Measurements from ENCODE around the gene PPARD. TPM values are rescaled to one million over a fixed set of nuclear protein-coding genes. Genes with fewer than 3 reads are reported as not detected.

PPARD gene
- total RNA-seq, 1 donor from 2014 or later: 20.8 TPM

DNA sequence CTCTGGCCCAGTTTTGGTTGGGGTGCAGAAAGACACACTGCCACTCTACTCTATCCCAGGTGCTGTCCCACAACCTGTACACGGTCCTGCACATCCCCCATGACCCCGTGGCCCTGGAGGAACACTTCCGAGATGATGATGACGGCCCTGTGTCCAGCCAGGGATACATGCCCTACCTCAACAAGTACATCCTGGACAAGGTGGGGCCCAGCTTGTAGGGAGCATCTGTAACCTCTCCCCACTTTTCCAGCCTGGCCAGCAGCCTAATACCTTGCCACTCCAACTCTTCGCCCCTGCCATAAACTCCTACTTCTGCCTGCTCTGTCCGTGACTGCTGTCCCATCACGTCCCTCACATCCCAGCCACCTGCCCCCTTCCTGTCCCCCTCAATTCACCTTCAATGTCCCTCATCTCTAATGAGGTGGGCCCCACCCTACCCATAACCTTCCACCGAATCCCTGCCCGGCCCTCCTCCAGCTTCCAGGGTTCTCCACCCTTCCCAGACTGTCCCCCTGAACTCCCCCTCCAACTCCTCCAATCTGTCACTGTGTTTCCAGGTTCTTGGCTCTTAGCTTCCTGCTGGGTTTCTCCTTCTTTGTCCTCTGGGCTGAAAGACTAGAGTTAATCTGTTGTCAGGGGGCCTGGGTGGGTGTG, 32.6 kb upstream of the PPARD start:
- Mint-ChIP-seq H3K27ac (no peak overlapping the region), H3K4me1 (no peaks in the 10 kb centered on the region), H3K27me3 (ENCODE audit: low read depth) (no peaks in the 10 kb centered on the region), H3K9me3 (no peaks in the 10 kb centered on the region), H3K36me3 (no peaks in the 10 kb centered on the region), H3K4me3 (no peak overlapping the region)
- TF ChIP-seq, protein P1, sequence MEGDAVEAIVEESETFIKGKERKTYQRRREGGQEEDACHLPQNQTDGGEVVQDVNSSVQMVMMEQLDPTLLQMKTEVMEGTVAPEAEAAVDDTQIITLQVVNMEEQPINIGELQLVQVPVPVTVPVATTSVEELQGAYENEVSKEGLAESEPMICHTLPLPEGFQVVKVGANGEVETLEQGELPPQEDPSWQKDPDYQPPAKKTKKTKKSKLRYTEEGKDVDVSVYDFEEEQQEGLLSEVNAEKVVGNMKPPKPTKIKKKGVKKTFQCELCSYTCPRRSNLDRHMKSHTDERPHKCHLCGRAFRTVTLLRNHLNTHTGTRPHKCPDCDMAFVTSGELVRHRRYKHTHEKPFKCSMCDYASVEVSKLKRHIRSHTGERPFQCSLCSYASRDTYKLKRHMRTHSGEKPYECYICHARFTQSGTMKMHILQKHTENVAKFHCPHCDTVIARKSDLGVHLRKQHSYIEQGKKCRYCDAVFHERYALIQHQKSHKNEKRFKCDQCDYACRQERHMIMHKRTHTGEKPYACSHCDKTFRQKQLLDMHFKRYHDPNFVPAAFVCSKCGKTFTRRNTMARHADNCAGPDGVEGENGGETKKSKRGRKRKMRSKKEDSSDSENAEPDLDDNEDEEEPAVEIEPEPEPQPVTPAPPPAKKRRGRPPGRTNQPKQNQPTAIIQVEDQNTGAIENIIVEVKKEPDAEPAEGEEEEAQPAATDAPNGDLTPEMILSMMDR (IDR thresholded peaks at IDR 0.05; ENCODE audit: unreplicated experiment): no peak
- no peak for DNase-seq (ENCODE audit: low spot score in 2 of 2, unreplicated experiment in 2 of 2)

DNA sequence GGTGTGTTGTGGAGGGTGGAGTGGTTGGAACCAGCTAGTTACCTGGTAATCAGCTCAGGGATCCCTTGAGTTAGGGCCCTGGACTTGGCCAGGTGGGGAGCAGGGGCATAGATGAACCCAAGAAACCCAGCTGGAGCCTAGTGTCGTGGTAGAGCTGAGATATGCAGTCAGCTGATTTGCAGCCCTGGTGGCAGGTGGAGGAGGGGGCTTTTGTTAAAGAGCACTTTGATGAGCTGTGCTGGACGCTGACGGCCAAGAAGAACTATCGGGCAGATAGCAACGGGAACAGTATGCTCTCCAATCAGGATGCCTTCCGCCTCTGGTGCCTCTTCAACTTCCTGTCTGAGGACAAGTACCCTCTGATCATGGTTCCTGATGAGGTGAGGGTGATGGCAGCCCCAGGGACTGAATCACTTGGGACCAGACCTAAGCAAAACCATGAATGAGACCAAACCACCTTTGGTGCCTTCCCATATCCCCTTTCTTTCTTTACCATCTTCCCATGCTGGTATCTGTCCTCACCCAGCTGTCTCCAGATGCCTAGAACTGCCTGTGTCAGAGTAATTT, 32.0 kb upstream of the PPARD start:
- Mint-ChIP-seq H3K9me3 (no peaks in the 10 kb centered on the region), H3K27me3 (ENCODE audit: low read depth) (no peaks in the 10 kb centered on the region), H3K4me3 (no peak overlapping the region), H3K27ac (no peak overlapping the region), H3K4me1 (no peaks in the 10 kb centered on the region), H3K36me3 (no peaks in the 10 kb centered on the region)
- DNase-seq (ENCODE audit: low spot score in 2 of 2, unreplicated experiment in 2 of 2): no peak
- TF ChIP-seq, protein P1 (IDR thresholded peaks at IDR 0.05; ENCODE audit: unreplicated experiment): no peak

DNA sequence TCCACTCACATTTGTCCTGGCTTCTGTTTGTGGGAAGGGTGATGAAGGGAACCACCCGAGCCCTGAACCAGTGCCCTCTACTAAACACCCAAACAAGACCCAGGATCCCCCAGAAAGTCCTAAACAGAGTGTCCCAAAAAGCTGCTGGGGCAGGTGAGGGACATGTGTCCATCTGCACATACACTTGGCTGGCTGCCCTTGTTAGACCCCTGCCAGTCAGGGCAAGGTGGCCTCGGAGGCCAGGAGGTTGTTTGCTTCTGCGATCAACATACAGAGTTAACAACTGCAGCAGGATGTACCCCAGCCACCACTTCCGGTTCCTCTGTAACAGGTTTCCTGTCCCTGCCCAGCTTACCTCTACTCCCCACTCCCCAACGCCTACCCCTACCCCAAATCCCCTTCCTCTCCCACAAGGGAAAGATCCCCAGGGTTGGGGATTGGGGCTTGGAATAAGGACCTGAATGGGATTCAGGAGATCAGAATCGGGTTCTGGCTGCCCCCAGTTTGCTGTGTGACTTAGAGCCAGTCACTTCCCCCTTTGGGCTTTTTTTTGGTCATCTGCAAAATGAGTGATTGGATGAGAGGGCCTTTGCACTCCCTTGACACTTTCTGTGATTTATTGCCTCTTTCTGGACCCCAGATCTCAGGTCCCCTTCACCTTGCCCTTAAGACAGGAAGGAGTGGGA, 30.8 kb upstream of the PPARD start:
- TF ChIP-seq, protein P1 (IDR thresholded peaks at IDR 0.05; ENCODE audit: unreplicated experiment): no peak
- Mint-ChIP-seq H3K9me3 (peaks cover 2% of the 10 kb centered on the region), H3K27me3 (ENCODE audit: low read depth) (peaks cover 5% of the 10 kb centered on the region), H3K27ac (no peak overlapping the region), H3K36me3 (peaks cover under 1% of the 10 kb centered on the region), H3K4me1 (no peaks in the 10 kb centered on the region), H3K4me3 (no peak overlapping the region)
- DNase-seq (ENCODE audit: low spot score in 2 of 2, unreplicated experiment in 2 of 2): no peak

DNA sequence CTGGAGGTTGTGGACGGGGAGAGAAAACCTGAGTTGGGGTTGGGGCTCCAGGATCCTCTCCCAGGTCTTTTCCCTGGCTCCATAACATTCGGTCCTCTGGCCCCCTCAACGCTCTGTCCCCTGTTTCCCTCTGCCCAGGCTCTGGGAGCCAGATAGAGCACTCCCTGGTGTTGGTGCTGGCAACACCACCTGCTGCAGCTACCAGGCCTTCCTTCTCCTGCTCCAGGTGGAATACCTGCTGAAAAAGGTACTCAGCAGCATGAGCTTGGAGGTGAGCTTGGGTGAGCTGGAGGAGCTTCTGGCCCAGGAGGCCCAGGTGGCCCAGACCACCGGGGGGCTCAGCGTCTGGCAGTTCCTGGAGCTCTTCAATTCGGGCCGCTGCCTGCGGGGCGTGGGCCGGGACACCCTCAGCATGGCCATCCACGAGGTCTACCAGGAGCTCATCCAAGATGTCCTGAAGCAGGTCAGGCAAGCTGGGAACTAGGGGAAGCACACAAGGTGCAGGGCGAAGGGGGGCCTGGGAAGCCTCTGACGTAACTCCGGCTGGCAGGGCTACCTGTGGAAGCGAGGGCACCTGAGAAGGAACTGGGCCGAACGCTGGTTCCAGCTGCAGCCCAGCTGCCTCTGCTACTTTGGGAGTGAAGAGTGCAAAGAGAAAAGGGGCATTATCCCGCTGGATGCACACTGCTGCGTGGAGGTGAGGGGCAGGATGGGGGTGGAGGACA, 30.1 kb upstream of the PPARD start:
- Mint-ChIP-seq H3K27ac (no peak overlapping the region), H3K4me3 (no peak overlapping the region), H3K27me3 (ENCODE audit: low read depth) (peaks cover 11% of the 10 kb centered on the region), H3K4me1 (peaks cover 1% of the 10 kb centered on the region), H3K9me3 (peaks cover 5% of the 10 kb centered on the region), H3K36me3 (peaks cover 5% of the 10 kb centered on the region)
- DNase-seq (ENCODE audit: low spot score in 2 of 2, unreplicated experiment in 2 of 2): no peak
- TF ChIP-seq, protein P1 (IDR thresholded peaks at IDR 0.05; ENCODE audit: unreplicated experiment): no peak

DNA sequence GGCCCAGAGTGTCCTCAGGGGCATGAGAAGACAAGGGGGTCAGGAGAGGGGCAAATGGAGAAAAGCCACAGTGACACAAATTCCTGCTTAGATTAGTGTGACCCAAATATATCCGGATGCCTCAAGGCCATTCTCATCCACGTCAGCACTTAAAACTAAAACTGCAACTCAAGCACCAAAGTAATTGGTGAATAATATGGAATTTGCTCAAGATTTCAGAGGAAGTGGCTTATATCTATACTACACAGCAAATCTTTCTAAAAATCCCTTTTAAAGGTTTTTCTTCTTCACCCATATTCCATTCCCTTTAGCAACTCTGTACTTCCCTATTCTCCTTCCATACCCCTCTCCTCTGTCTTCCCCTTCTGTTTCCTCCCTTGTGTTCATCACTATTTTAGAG, 29.6 kb upstream of the PPARD start:
- no peak overlapping the region for H3K27ac Mint-ChIP-seq
- peaks cover 11% of the 10 kb centered on the region for H3K27me3 Mint-ChIP-seq (ENCODE audit: low read depth)
- no peak for DNase-seq (ENCODE audit: low spot score in 2 of 2, unreplicated experiment in 2 of 2)
- peaks cover 5% of the 10 kb centered on the region for H3K9me3 Mint-ChIP-seq
- H3K36me3 Mint-ChIP-seq: peaks cover 5% of the 10 kb centered on the region
- peaks cover 7% of the 10 kb centered on the region for H3K4me1 Mint-ChIP-seq
- H3K4me3 Mint-ChIP-seq: no peak overlapping the region
- TF ChIP-seq, protein P1 (IDR thresholded peaks at IDR 0.05; ENCODE audit: unreplicated experiment): no peak

All from mesothelial cell of epicardium (in vitro differentiated cells).